ENCODE data around the gene CEMIP. TPM values are rescaled to one million over a fixed set of nuclear protein-coding genes. Genes with fewer than 3 reads are reported as not detected.
"Not testable (repeated sequence)": the region's sequence is repeated elsewhere in the genome, so short reads cannot be mapped to it uniquely, and the experiment has no call there.

The CEMIP gene
- polyA plus RNA-seq, 3 donors from 2014 or later: 0.08 TPM; not detected in 2

DNA sequence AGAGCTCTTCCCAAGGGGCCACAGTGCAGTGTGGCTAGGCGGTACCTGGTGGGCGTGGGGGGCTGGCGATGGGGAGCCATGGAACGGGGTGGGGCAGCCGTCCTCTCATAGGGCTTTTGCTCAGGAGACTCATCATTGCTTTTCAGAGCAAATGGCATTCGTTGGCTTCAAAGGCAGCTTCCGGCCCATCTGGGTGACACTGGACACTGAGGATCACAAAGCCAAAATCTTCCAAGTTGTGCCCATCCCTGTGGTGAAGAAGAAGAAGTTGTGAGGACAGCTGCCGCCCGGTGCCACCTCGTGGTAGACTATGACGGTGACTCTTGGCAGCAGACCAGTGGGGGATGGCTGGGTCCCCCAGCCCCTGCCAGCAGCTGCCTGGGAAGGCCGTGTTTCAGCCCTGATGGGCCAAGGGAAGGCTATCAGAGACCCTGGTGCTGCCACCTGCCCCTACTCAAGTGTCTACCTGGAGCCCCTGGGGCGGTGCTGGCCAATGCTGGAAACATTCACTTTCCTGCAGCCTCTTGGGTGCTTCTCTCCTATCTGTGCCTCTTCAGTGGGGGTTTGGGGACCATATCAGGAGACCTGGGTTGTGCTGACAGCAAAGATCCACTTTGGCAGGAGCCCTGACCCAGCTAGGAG lies 169.6 kb downstream of the CEMIP start:
- peaks cover 25 to 58% (median 49%) of the 10 kb centered on the region in 3 donors for H3K36me3 Mint-ChIP-seq
- no peak for DNase-seq
- H3K27ac Mint-ChIP-seq: no peak overlapping the region

DNA sequence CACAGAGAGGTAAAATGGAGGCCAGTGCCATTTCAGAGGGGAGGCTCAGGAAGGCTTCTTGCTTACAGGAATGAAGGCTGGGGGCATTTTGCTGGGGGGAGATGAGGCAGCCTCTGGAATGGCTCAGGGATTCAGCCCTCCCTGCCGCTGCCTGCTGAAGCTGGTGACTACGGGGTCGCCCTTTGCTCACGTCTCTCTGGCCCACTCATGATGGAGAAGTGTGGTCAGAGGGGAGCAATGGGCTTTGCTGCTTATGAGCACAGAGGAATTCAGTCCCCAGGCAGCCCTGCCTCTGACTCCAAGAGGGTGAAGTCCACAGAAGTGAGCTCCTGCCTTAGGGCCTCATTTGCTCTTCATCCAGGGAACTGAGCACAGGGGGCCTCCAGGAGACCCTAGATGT lies 170.6 kb downstream of the CEMIP start:
- Mint-ChIP-seq H3K4me3 (no peak overlapping the region), H3K9me3 (no peaks in the 10 kb centered on the region), H3K4me1 (no peaks in the 10 kb centered on the region), H3K36me3 (peaks cover 25 to 53% (median 44%) of the 10 kb centered on the region in 3 donors), H3K27ac (peak overlapping the region in 1 of 6 donors; percentile 57), H3K27me3 (ENCODE audit: low read depth in 3 of 3) (peaks cover 0 to 3% (median 0%) of the 10 kb centered on the region in 3 donors)
- no peak for DNase-seq

More for the DNA sequence above, 169.6 kb downstream of the CEMIP start:
- Mint-ChIP-seq H3K27me3 (ENCODE audit: low read depth in 3 of 3) (peaks cover 0 to 3% (median 0%) of the 10 kb centered on the region in 3 donors), H3K4me1 (no peaks in the 10 kb centered on the region), H3K9me3 (no peaks in the 10 kb centered on the region), H3K4me3 (no peak overlapping the region)

DNA sequence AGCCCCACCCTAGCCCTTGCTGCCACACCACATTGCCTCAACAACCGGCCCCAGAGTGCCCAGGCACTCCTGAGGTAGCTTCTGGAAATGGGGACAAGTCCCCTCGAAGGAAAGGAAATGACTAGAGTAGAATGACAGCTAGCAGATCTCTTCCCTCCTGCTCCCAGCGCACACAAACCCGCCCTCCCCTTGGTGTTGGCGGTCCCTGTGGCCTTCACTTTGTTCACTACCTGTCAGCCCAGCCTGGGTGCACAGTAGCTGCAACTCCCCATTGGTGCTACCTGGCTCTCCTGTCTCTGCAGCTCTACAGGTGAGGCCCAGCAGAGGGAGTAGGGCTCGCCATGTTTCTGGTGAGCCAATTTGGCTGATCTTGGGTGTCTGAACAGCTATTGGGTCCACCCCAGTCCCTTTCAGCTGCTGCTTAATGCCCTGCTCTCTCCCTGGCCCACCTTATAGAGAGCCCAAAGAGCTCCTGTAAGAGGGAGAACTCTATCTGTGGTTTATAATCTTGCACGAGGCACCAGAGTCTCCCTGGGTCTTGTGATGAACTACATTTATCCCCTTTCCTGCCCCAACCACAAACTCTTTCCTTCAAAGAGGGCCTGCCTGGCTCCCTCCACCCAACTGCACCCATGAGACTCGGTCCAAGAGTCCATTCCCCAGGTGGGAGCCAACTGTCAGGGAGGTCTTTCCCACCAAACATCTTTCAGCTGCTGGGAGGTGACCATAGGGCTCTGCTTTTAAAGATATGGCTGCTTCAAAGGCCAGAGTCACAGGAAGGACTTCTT lies 171.3 kb downstream of the CEMIP start:
- no peaks in the 10 kb centered on the region for H3K4me1 Mint-ChIP-seq
- peaks cover 25 to 52% (median 44%) of the 10 kb centered on the region in 3 donors for H3K36me3 Mint-ChIP-seq
- H3K9me3 Mint-ChIP-seq: no peaks in the 10 kb centered on the region
- H3K27ac Mint-ChIP-seq: no peak overlapping the region
- DNase-seq: no peak
- peaks cover 0 to 3% (median 0%) of the 10 kb centered on the region in 3 donors for H3K27me3 Mint-ChIP-seq (ENCODE audit: low read depth in 3 of 3)
- H3K4me3 Mint-ChIP-seq: no peak overlapping the region

DNA sequence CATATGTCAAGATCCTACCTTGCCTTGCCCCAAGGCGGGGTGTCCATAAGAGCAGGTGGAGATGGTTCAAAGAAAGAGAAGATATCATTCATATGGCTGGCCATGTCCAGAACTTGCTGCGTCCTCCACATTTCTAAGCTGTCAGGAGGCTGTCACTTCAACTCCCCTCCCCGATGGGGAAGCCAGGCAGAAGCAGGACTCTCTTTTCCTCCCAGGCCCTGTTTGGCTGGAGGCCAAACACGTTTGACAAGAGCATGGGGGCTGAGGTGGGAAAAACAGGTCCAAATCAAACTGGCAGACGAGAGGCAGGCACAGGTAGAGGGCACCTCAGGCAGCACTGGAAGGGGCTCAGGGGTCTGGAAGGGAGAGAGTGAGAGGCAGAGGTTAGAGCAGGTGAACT lies 172.8 kb downstream of the CEMIP start:
- Mint-ChIP-seq H3K4me3 (no peak overlapping the region), H3K27me3 (ENCODE audit: low read depth in 3 of 3) (peaks cover 0 to 2% (median 1%) of the 10 kb centered on the region in 3 donors), H3K4me1 (peaks cover 2 to 11% of the 10 kb centered on the region in 2 donors), H3K27ac (peak overlapping the region in 2 of 6 donors; percentile 48 to 60), H3K36me3 (peaks cover 28 to 41% (median 35%) of the 10 kb centered on the region in 3 donors), H3K9me3 (no peaks in the 10 kb centered on the region)
- DNase-seq: no peak

DNA sequence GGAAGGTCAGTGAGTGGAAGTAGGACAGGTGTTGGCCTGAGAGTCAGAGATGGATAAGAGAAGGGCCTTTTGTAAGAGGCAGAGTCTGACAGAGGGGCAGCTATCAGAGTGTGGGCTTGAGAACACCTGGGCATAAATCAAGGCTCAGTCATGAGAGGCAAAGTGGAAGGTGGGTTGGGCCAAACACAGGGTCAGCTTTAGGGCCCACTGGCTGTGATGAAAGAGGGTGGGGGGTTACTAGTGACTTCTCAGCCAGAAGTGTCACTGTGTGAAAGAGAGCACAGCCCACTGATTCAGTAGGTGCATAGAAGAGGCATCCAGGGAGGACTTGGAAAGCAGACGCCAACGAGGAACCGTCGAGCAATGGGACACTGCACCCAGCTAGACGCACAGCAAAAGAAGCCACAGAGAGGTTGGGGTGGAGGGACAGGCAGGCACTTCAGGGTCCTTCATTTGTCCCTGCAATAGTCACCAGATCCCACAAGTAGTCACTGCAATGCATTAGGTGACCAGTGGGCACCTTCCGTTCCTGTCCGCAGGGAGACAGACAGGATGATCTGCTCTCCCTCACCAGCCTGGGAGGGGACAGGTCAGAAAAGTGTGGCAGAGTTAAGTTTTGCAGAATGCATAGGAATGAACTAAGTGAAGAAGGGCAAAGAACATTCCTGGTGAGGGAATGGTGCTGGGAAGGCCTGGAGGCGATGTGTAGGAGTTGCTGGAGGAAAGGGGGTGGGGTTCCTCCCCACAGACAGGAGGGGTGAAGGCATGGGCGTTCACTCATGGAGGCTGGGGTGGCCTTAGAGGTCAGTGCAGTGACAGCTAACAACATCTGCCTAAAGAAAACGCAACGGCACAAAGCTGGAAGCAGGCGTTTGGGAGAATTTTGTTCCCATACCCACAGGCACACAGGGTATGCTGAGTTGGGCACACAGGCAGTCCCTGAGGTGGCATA lies 174.1 kb downstream of the CEMIP start:
- H3K27ac Mint-ChIP-seq: peak overlapping the region in 1 of 6 donors; percentile 12
- DNase-seq: no peak
- H3K9me3 Mint-ChIP-seq: no peaks in the 10 kb centered on the region
- H3K4me1 Mint-ChIP-seq: peaks cover 2 to 13% of the 10 kb centered on the region in 2 donors
- H3K27me3 Mint-ChIP-seq (ENCODE audit: low read depth in 3 of 3): peaks cover 0 to 2% (median 1%) of the 10 kb centered on the region in 3 donors
- peaks cover 21 to 34% (median 32%) of the 10 kb centered on the region in 3 donors for H3K36me3 Mint-ChIP-seq
- no peak overlapping the region for H3K4me3 Mint-ChIP-seq

DNA sequence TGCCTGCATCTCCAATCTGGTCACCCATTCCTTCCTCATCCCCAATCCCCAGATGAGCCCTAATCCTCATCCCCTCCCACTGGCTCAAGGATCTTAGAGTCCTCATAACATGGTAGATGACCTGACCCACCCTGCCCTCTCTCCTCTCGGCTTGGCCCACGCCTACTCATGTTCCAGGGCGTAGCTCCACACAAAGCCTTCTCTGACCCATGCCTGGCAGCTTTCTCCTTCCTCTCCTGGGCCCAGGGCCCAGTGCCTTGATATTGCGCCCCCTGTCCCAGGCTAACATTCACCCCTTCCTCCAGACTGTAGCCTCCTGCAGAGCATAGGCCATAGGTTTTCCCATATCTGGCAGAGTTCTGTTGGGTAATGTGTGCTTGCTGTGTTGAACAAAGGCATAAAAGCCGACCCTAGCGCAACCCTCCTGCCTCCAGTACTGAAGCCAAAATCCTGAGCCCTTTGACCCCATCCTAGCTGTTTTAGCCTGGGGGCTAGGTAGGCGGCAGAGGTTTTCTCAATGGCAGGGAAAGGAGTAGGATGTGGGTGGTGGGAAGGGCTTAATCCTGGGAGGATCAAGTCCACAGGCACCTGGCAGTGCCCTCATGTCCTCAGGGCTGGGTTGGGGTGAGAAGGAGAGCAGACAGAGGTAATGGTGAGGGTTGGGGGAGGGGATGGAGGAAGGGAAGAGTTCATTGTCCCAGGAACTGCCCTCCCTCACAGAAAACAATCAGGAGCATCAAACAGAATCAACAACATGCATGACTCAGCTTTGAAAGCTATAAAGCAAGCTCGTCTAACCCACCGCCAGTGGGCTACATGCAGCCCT lies 175.0 kb downstream of the CEMIP start:
- peaks cover 2 to 13% of the 10 kb centered on the region in 2 donors for H3K4me1 Mint-ChIP-seq
- H3K27me3 Mint-ChIP-seq (ENCODE audit: low read depth in 3 of 3): peaks cover 0 to 2% (median 1%) of the 10 kb centered on the region in 3 donors
- no peak for DNase-seq
- peaks cover 25 to 35% (median 35%) of the 10 kb centered on the region in 3 donors for H3K36me3 Mint-ChIP-seq
- peak overlapping the region in 1 of 6 donors; percentile 12 for H3K27ac Mint-ChIP-seq
- no peak overlapping the region for H3K4me3 Mint-ChIP-seq
- no peaks in the 10 kb centered on the region for H3K9me3 Mint-ChIP-seq

DNA sequence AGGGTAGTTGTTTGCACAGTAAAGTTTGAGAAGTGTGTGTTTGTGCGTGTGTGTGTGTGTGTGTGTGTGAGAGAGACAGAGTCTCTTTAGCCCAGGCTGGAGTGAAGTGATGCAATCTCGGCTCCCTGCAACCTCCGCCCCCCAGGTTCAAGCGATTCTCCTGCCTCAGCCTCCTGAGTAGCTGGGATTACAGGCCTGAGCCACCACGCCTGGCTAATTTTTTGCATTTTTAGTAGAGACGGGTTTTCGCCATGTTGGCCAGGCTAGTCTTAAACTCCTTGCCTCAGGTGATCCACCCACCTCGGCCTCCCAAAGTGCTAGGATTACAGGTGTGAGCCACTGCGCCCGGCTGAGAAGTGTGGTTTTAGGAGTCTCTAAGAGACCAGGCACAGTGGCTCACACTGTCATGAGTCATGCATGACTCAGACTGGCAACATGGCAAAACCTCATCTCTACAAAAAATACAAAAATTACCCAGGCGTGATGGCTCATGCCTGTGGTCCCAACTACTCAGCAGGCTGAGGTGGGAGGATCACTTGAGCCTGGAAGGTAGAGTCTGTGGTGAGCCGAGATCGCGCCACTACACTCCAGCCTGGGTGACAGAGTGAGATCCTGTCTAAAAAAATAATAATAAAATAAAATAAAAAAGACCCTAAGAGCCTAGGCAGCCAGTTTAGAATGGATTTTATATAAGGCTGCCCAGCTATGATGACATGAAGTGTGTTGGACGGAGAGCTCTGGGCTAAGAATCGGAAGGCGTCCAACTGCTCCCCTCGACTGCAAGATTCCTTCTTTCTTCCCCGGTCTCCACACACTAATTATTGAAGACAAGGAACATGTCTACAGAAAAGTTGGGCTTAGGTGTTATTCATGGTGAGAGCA lies 176.6 kb downstream of the CEMIP start:
- peaks cover 2 to 13% of the 10 kb centered on the region in 2 donors for H3K4me1 Mint-ChIP-seq
- H3K27ac Mint-ChIP-seq; H3K9me3 Mint-ChIP-seq; H3K27me3 Mint-ChIP-seq (ENCODE audit: low read depth in 3 of 3); H3K4me3 Mint-ChIP-seq: not testable (repeated sequence)
- peak in 1 of 3 donors; percentile 3 for DNase-seq
- H3K36me3 Mint-ChIP-seq: peaks cover 25 to 28% (median 27%) of the 10 kb centered on the region in 3 donors

DNA sequence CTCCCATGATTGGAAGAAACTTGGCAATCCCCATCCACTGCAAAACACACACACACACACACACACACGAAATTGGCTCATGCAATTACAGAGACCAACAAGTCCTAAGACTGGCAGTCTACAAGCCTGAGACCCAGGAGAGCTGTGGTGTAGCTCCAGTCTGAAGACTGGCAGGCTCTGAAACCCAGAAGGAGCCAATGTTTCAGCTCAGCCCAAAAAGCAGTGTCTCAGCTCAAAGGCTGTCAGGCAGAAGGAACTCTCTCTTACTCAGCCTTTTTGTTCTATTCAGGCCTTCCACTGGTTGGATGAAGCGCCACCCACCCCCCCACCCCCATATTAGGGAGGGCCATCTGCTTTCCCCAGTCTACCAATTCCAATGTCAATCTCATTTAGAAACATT lies 178.4 kb downstream of the CEMIP start:
- Mint-ChIP-seq H3K4me1 (peaks cover 5 to 26% of the 10 kb centered on the region in 2 donors), H3K27ac (no peak overlapping the region), H3K27me3 (ENCODE audit: low read depth in 3 of 3) (peaks cover 0 to 2% (median 0%) of the 10 kb centered on the region in 3 donors), H3K4me3 (no peak overlapping the region), H3K36me3 (peaks cover 17 to 30% (median 19%) of the 10 kb centered on the region in 3 donors), H3K9me3 (no peaks in the 10 kb centered on the region)
- no peak for DNase-seq

DNA sequence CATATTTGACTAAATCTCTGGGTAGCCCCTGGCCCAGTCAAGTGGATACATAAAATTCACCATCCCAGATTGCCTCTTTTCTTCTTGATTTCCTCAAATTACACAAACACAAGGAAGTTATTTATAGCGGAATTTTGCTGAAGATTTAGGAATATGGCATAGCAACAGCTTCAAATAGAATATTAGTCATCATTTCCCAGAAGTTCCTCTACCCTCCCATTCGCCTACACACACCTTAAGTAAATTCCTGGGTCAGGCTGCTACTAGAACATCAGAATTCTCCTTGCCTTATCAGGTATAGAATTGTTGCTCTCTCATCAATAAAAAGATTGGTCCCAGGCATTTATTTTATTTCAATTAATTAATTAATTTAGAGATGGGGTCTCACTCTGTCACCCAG lies 178.8 kb downstream of the CEMIP start:
- Mint-ChIP-seq H3K27me3 (ENCODE audit: low read depth in 3 of 3) (peaks cover 0 to 2% (median 0%) of the 10 kb centered on the region in 3 donors), H3K4me1 (peaks cover 9 to 30% of the 10 kb centered on the region in 2 donors), H3K27ac (no peak overlapping the region), H3K9me3 (peaks cover 0 to 2% (median 0%) of the 10 kb centered on the region in 6 donors), H3K4me3 (no peak overlapping the region), H3K36me3 (peaks cover 17 to 26% (median 18%) of the 10 kb centered on the region in 3 donors)
- no peak for DNase-seq

DNA sequence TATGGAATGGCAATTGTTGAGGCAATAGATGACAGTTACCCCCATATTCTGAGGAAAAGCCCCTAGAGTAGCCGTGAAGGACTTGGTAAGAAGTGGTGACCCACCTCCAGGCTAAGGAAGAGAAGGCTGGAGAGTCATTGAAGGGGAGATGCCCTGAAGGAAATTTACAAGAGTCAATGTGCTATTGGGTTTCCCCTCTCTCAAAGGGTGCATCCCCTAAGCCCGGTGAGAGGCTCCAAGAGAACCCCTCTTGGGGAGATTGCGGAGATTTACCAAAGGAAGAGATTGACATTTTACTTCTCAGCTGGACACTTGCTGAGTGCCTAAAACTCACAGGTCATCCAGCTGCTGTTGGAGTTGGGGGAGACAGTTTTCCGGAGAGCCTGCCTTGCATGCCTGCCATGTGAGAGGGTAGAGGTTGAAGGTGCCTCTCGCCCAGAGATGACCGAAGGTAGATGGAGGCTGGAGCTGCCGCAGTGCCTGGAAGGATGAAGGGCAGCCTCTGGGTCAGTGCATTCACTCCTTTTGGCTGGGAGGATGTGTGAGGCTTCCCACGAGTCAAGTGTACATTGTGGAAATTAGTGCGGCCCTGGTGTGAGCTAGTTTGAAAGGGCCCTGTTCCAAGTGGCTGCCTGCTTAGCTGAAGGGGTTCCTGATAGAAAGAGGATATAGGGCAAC lies 179.8 kb downstream of the CEMIP start:
- peaks cover 0 to 2% (median 0%) of the 10 kb centered on the region in 6 donors for H3K9me3 Mint-ChIP-seq
- H3K27ac Mint-ChIP-seq: peak overlapping the region in 1 of 6 donors; percentile 32
- DNase-seq: no peak
- H3K4me3 Mint-ChIP-seq: no peak overlapping the region
- peaks cover 0 to 2% (median 0%) of the 10 kb centered on the region in 3 donors for H3K27me3 Mint-ChIP-seq (ENCODE audit: low read depth in 3 of 3)
- peaks cover 18 to 28% (median 19%) of the 10 kb centered on the region in 3 donors for H3K36me3 Mint-ChIP-seq
- H3K4me1 Mint-ChIP-seq: peaks cover 9 to 31% of the 10 kb centered on the region in 2 donors

DNA sequence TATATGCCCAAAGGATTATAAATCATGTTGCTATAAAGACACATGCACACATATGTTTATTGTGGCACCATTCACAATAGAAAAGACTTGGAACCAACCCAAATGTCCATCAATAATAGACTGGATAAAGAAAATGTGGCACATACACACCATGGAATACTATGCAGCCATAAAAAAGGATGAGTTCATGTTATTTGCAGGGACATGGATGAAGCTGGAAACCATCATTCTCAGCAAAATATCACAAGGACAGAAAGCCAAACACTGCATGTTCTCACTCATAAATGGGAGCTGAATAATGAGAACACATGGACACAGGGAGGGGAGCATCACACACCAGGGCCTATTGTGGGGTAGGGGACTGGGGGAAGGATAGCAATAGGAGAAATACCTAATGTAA lies 186.3 kb downstream of the CEMIP start:
- not testable (repeated sequence) for DNase-seq; H3K9me3 Mint-ChIP-seq; H3K4me3 Mint-ChIP-seq; H3K27ac Mint-ChIP-seq; H3K27me3 Mint-ChIP-seq (ENCODE audit: low read depth in 3 of 3)
- Mint-ChIP-seq H3K36me3 (peaks cover 6 to 30% (median 22%) of the 10 kb centered on the region in 3 donors), H3K4me1 (peaks cover 10 to 24% of the 10 kb centered on the region in 2 donors)

Data from immature natural killer cell (primary cell).